UCSD-AML1 (cell line): ENCODE results near the gene ATG4B.

Experiments
- DNase-seq: peaks from one replicate; lab custom pipeline; 2025; ENCODE audit not compliant: unreplicated experiment; lab: John Stamatoyannopoulos, UW

Gene ATG4B

GRCh38 chr2:241612156-241613016, 25.1 kb upstream of the ATG4B start:
- no peak for DNase-seq

- no peak for DNase-seq
Measured at GRCh38 chr2:241613017-241613780, 24.3 kb upstream of the ATG4B start.

GRCh38 chr2:241615041-241615440, 22.5 kb upstream of the ATG4B start:
- no peak for DNase-seq

- DNase-seq: no peak
Measured at GRCh38 chr2:241615522-241616052, 21.9 kb upstream of the ATG4B start.

GRCh38 chr2:241616168-241617125, 21.0 kb upstream of the ATG4B start:
- no peak for DNase-seq

- peak; percentile 36 for DNase-seq
Measured at GRCh38 chr2:241617431-241618154, 19.9 kb upstream of the ATG4B start.

GRCh38 chr2:241618296-241618805, 19.1 kb upstream of the ATG4B start:
- no peak for DNase-seq

GRCh38 chr2:241618829-241619228, 18.7 kb upstream of the ATG4B start:
- DNase-seq: no peak

- no peak for DNase-seq
Measured at GRCh38 chr2:241619597-241620418, 17.7 kb upstream of the ATG4B start.

GRCh38 chr2:241620419-241620769, 17.1 kb upstream of the ATG4B start:
- no peak for DNase-seq

GRCh38 chr2:241627675-241628074, 9.8 kb upstream of the ATG4B start:
- no peak for DNase-seq

- no peak for DNase-seq
Measured at GRCh38 chr2:241629762-241630435, 7.6 kb upstream of the ATG4B start.

- DNase-seq: no peak
Measured at GRCh38 chr2:241632478-241633325, 4.8 kb upstream of the ATG4B start.

- DNase-seq: no peak
Measured at GRCh38 chr2:241633561-241633960, 3.9 kb upstream of the ATG4B start.

GRCh38 chr2:241635756-241636155, 1.7 kb upstream of the ATG4B start:
- no peak for DNase-seq

GRCh38 chr2:241636182-241637017, 1.1 kb upstream of the ATG4B start:
- DNase-seq: peak; percentile 42
